Inferior parietal cortex (tissue), 1 donor: ENCODE measurements around the gene CSF1R.
"Not testable (repeated sequence)": the region's sequence is repeated elsewhere in the genome, so short reads cannot be mapped to it uniquely, and the experiment has no call there.

Experiments used
- DNase-seq: peaks from one replicate; pipeline ENCODE4 v3.0.0-alpha.2; 2016; ENCODE audit errors: extremely low spot score

The CSF1R gene

DNA sequence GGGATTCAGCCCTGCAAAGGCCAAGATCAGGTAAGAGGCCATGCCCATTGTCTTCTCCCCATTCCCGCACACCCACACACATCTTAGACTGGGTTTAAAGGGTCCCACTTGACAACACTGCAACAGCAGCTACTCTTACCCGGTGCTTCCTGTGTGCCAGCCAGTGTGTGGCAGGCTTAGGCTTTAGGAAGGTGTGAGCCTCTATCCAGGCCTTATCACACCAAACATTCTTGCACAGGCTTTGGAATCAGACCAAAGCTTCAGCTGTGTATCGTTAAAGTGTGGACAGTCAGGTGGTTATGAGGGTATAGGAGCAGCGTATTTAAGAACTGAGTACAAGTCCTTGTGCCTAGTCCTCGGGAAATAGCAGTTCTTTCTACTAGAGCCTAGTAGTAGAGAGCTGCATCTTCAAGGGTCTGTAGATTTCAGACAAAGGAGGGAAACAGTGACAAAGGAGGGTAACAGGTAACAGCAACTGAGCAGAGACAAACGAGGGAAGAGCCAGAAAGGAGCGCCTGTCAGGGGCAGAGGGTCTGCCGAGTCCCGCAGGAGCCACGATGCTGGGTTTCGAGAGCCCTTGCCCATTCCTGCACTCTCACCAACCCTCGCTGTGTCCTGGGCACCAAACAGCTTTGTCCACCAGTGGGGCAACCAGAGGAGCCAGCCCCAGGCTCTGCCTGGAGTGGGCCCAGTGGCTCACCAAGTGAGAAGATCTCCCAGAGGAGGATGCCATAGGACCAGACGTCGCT lies 30.9 kb downstream of the CSF1R start:
- no peak for DNase-seq

DNA sequence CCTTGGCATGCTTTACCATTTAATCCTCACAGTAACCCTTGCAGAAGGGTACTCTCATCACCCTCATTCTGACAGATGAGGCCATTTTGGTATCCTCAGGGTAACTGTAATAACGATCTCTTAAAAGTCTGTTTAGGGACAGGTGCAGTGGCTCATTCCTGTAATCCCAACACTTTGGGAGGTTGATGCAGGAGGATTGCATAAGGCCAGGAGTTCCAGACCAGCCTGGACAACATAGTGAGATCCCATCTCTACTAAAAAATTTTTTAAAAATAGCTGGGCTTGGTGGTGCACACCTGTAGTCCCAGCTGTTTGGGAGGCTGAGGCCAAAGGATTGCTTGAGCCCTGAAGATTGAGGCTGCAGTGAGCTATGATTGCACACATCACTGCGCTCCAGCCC lies 31.8 kb downstream of the CSF1R start:
- DNase-seq: no peak

- no peak for DNase-seq
These were observed 32.5 kb downstream of the CSF1R start for GRCh38 chr5:150053713-150054392.

DNA sequence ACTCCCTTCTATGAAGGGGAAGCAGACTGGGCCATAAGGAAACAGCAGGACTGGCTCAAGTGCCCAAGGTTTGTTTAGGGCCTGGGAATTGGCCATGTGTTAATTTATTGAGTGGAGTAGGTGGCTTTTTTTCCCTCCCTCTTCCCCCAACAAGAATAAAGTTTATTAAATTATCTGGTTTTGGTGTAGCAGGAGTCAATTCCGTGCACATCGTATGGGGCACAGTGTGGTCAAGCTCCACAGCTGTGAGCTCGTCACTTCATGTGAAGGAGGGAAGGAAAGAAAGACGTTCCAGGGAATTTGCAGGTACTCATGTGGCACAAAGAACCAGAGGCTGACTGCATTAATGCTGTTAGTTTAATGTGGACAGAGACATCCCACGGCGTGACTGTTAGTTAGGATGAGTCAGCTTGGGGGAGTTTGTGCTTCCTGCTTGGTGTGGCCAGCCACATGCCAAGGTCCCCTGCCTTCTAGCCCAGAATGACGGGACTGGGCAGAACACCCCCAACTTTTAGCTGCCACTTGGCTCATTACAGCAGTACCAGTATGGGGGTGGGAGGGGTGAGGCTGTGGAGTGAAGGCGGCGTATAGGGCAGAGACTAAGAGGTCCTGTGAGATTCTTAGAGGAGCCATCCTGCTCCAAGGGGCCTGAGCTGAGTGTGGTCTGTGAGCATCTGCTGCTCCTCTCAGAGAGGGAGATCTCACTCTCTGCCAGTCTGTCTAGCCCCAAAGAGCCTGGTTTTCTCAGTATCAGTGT lies 33.2 kb downstream of the CSF1R start:
- DNase-seq: peak; percentile 28

GRCh38 chr5:150052226-150052955 lies 34.0 kb downstream of the CSF1R start:
- no peak for DNase-seq

- DNase-seq: no peak
These were observed 34.6 kb downstream of the CSF1R start for GRCh38 chr5:150051657-150052195.

DNA sequence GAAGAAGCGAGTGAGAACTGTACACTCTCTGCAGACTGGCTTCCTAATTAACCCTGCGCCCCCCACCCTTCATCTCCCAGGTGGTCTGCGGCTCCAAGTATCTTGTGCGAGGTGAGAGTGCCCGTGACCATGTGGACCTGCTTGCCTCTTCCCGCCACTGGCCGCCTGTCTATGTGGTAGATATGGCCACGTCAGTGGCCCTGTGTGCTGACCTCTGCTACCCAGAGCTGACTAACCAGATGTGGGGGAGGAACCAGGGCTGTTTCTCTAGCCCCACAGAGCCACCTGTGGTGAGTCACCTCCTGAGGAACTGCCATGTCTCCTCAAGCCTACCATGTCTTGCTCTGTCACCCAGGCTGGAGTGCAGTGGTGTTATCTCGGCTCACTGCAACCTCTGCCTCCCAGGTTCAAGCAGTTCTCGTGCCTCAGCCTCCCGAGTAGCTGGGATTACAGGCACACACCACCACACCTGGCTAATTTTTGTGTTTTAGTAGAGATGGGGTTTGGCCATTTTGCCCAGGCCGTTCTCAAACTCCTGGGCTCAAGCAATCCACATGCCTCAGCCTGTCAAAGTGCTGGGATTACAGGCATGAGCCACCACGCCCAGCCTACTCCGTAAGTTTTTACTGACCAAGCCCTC lies 36.1 kb downstream of the CSF1R start:
- peak; percentile 25 for DNase-seq

DNA sequence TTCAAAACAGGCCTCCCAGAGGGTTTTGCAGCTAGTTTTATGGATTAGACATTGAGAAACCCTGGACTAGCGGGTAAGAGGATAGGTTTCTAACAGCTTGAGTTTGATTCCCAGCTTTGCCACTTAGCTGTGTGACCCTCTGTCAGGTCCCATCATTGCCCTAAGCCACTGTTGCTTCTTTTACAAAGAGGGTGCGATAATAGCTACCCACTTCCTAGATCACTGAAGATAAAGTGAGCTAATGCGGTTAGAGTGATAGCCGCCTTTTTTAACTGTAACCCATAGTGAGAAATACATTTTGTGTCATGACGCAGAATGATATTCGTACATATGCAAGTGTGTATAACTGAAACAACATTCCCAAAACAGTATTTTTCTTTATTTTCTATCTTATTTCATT lies 40.3 kb downstream of the CSF1R start:
- no peak for DNase-seq

GRCh38 chr5:150045549-150045948 lies 40.8 kb downstream of the CSF1R start:
- DNase-seq: no peak

GRCh38 chr5:150044712-150045111 lies 41.6 kb downstream of the CSF1R start:
- DNase-seq: no peak

DNA sequence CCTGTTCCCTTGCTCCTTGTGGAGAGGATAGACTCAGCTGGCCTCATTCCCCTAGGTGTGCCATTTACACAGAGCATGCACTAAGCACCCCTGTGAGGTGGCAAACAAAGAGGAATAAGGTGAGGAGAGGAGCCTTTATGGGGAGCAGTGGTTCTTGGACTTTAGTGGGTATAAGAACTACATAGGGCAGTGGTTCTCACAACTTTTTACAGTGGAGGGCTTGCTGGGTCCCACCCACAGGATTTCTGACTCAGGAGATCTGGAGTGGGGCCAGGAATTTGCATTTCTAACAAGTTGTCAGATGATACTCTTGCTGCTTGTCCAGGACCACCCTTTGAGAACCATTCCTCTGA lies 42.0 kb downstream of the CSF1R start:
- DNase-seq: no peak

- DNase-seq: no peak
These were observed 42.6 kb downstream of the CSF1R start for GRCh38 chr5:150043657-150044328.

DNA sequence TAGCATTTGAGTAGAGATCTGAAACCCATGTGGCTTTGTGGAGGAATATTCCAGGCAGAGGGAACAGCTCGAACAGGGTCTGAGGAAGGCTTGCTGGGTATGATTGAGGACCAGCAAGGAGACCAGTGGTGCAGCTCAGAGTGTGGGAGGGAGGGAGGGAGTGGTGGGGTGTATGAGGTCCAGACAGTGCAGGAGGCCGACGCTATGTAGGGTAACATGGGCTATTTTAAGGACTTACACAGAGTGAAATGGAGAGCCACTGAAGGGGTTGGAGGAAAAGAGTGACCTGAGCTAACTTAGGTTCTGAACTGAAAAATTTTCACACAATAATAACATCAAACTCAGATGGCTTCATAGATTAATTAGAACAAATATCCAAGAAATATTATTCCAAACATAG lies 43.9 kb downstream of the CSF1R start:
- DNase-seq: no peak

GRCh38 chr5:150038547-150038946 lies 47.8 kb downstream of the CSF1R start:
- DNase-seq: no peak

GRCh38 chr5:150036513-150036912 lies 49.8 kb downstream of the CSF1R start:
- DNase-seq: no peak

DNA sequence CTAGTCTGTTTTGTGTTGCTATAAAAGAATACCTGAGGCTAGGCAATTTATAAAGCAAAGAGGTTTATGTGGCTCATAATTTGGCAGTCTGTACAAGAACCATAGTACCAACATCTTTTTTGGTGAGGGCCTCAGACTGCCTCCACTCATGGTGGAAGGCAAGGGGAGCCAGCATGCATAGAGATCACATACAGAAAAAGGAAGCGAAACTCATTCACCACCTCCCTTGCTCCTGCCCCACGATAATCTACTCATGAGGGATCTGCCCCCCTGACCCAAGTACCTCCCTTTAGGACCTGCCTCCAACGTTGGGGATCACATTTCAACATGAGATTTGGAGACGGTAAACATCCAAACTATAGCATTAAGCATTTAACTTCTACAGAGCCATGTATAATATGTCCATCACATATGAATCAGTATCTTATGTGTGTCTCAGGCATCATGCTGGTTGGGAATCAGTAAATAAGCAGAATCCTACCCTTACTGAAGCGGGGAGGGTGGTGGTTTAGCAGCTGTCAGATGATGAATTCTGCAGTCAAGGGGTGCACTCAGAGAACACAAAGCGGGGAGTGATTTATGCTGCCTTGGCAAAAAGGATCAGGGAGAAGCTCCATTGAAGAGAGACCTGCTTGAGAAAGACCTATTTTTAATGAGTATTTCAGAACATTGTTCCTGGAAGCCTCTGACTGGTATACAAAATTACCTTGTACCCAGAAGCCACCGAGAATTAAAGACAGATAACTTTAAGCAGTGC lies 51.0 kb downstream of the CSF1R start:
- no peak for DNase-seq

DNA sequence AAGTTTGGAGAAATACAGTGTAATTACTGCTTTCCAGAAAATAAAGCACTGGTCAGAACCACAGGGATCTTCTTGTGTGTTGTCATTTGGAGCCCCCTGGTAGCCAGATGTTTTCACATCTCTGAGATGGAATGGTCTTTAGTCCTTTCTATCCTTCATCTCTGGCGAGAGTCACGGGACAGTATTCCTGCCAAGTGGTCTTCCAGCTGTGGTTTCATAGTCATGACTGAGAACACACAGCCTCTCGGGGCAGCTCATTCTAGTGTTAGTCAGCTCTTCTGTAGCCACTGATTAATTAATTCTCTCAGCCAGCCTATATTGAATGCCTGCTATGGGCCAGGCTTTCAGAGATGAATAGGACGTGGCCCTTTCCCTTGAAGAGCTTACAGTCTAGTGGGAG lies 51.7 kb downstream of the CSF1R start:
- no peak for DNase-seq

- no peak for DNase-seq
These were observed 53.0 kb downstream of the CSF1R start for GRCh38 chr5:150033334-150033733.

DNA sequence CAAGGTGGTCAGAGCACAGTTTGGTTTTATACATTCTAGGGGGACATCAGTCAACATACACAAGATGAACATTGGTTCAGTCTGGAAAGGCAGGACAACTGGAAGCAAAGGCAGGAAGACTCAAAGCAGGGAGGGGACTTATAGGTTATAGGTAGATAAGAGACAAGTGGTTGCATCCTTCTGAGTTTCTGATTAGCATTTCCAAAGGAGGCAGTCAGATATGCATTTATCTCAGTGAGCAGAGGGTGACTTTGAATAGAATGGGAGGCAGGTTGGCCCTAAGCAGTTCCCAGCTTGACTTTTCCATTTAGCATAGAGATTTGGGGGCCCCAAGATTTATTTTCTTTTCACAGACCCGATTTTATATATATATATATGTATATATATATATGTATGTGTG lies 58.3 kb downstream of the CSF1R start:
- not testable (repeated sequence) for DNase-seq

GRCh38 chr5:150026682-150027172 lies 59.6 kb downstream of the CSF1R start:
- DNase-seq: no peak
